CD4-positive, alpha-beta memory T cell (primary cell): ENCODE results near the gene PTPN1. TPM values are rescaled to one million over a fixed set of nuclear protein-coding genes. Genes with fewer than 3 reads are reported as not detected.

ENCODE experiments used
- CTCF ChIA-PET: fragments of 350-600 bp; sonication (Branson Sonifier 250); formaldehyde crosslinking; loops from one replicate; lab custom pipeline; 2021; ENCODE audit warnings: inconsistent platforms; ENCODE audit not compliant: partially characterized antibody; lab: Charles Lee
- POLR2A ChIA-PET: fragments of 350-600 bp; sonication (Branson Sonifier 250); formaldehyde crosslinking; loops from one replicate; lab custom pipeline; 2021; ENCODE audit not compliant: partially characterized antibody; lab: Charles Lee
- DNase-seq, 5 donors: peaks; one replicate each; pipeline versions ENCODE4 v3.0.0 to v3.0.0-alpha.2; 2020 to 2022; ENCODE audit warnings: mixed read lengths in 1 of 5
- H3K27ac ChIP-seq: one replicate; pipeline ENCODE4 v1.7.0; 2013; ENCODE audit warnings: low read depth, low read length
- H3K27me3 ChIP-seq: 2 replicates; pipeline ENCODE4 v1.7.0; 2013; ENCODE audit warnings: mild to moderate bottlenecking, low read length, moderate library complexity; ENCODE audit not compliant: insufficient read depth
- H3K36me3 ChIP-seq: 2 replicates; pipeline ENCODE4 v1.7.0; 2013; ENCODE audit warnings: mild to moderate bottlenecking, low read length, moderate library complexity; ENCODE audit not compliant: insufficient read depth
- H3K4me1 ChIP-seq: 2 replicates; pipeline ENCODE4 v1.7.0; 2013; ENCODE audit warnings: mild to moderate bottlenecking, low read length, moderate library complexity; ENCODE audit not compliant: insufficient read depth
- H3K4me3 ChIP-seq, 2 donors: one replicate each; pipeline ENCODE4 v1.7.0; 2013; ENCODE audit warnings: low read length in 2 of 2, mild to moderate bottlenecking in 1 of 2
- H3K9me3 ChIP-seq, 2 donors: one replicate each; pipeline ENCODE4 v1.7.0; 2013; ENCODE audit warnings: low read length in 2 of 2, control low read depth in 1 of 2; ENCODE audit not compliant: control insufficient read depth in 1 of 2
- H3K27ac Mint-ChIP-seq, 7 donors: one replicate each; pipeline ENCODE4 v1.8.0; 2020 to 2021; ENCODE audit warnings: mixed read lengths in 7 of 7, mild to moderate bottlenecking in 6 of 7, inconsistent platforms in 3 of 7, moderate library complexity in 3 of 7
- H3K27me3 Mint-ChIP-seq, 2 donors: one replicate each; pipeline ENCODE4 v1.8.0; 2020 to 2021; ENCODE audit warnings: mixed read lengths in 2 of 2
- H3K36me3 Mint-ChIP-seq, 2 donors: one replicate each; pipeline ENCODE4 v1.8.0; 2020 to 2021; ENCODE audit warnings: mixed read lengths in 2 of 2, inconsistent platforms in 1 of 2, mild to moderate bottlenecking in 1 of 2
- H3K4me1 Mint-ChIP-seq, 4 donors: one replicate each; pipeline ENCODE4 v1.8.0; 2020 to 2021; ENCODE audit warnings: mixed read lengths in 4 of 4, mild to moderate bottlenecking in 1 of 4
- H3K4me3 Mint-ChIP-seq, 8 donors: one replicate each; pipeline ENCODE4 v1.8.0; 2020 to 2021; ENCODE audit warnings: mixed read lengths in 8 of 8, mild to moderate bottlenecking in 7 of 8, moderate library complexity in 6 of 8, inconsistent platforms in 3 of 8
- H3K9me3 Mint-ChIP-seq, 8 donors: one replicate each; pipeline ENCODE4 v1.8.0; 2020 to 2021; ENCODE audit warnings: mixed read lengths in 8 of 8, mild to moderate bottlenecking in 5 of 8, inconsistent platforms in 3 of 8, moderate library complexity in 1 of 8
- intact Hi-C: fragments of 100-400 bp; cut with micrococcal nuclease; formaldehyde crosslinking; loops from one replicate; pipeline ENCODE4 v1.15.1; 2023
- polyA plus RNA-seq, 2 donors: library from polyadenylated mRNA; unstranded; fragments of 300-500 nt; fragmentation: Illumina TruSeq; gene quantifications; one replicate each; pipeline ENCODE4 v1.2.3, GENCODE V29; 2021
- total RNA-seq, 2 experiments: library from RNA; stranded (reverse); gene quantifications; one replicate each; pipeline ENCODE4 v1.2.3, GENCODE V29; 2021

Gene PTPN1
- total and polyA plus RNA-seq, 4 experiments from 2014 or later, result 21.0 to 61.5 (median 50.3) TPM

- DNase-seq, result no peak
- H3K36me3 ChIP-seq, result no peaks in the 10 kb centered on the region
- Mint-ChIP-seq H3K4me3 (peak overlapping the region; percentile 94 to 98 (median 96)), H3K27me3 (no peaks in the 10 kb centered on the region), H3K9me3 (peaks cover 0 to 2% (median 0%) of the 10 kb centered on the region in 8 donors), H3K27ac (peak overlapping the region; percentile 41 to 96 (median 79)), H3K36me3 (peaks cover 0 to 22% of the 10 kb centered on the region in 2 donors), H3K4me1 (peaks cover 52 to 78% (median 64%) of the 10 kb centered on the region in 4 donors)
- CTCF ChIA-PET, result interaction anchor here (0.9 to 4.1 kb wide), 13 partner anchors 8 to 237 kb away, joined by 3 to 21 read pairs (median 6); no protein-coding TSS in a partner anchor
- peak overlapping the region in 1 of 2 donors; percentile 91 for H3K4me3 ChIP-seq
- peaks cover 72% of the 10 kb centered on the region for H3K4me1 ChIP-seq
- no peaks in the 10 kb centered on the region for H3K9me3 ChIP-seq
- POLR2A ChIA-PET, result interaction anchor here (0.9 to 3.4 kb wide), 10 partner anchors 8 to 397 kb away, joined by 3 to 76 read pairs (median 6); partner anchors contain the start of gene CEBPB
- H3K27ac ChIP-seq, result peak overlapping the region; percentile 91
- intact Hi-C loops, result loop anchor here (2.0 kb wide), 1 partner anchor 16 kb away; no protein-coding TSS in a partner anchor
- H3K27me3 ChIP-seq, result no peaks in the 10 kb centered on the region
Observed at GRCh38 chr20:50512323-50512722, 2.1 kb downstream of the PTPN1 start.

- no peaks in the 10 kb centered on the region for H3K27me3 Mint-ChIP-seq
- ChIA-PET POLR2A (interaction anchor here (0.6 to 3.0 kb wide), 7 partner anchors 9 to 322 kb away, joined by 3 to 10 read pairs (median 4); partner anchors contain the start of gene CEBPB), CTCF (interaction anchor here (0.5 to 4.1 kb wide), 13 partner anchors 9 to 75 kb away, joined by 3 to 21 read pairs (median 6); no protein-coding TSS in a partner anchor)
- H3K27ac ChIP-seq, result peak overlapping the region; percentile 91
- peaks cover 0 to 22% of the 10 kb centered on the region in 2 donors for H3K36me3 Mint-ChIP-seq
- peak overlapping the region; percentile 77 to 96 (median 92) for H3K27ac Mint-ChIP-seq
- H3K9me3 Mint-ChIP-seq, result peaks cover 0 to 2% (median 0%) of the 10 kb centered on the region in 8 donors
- DNase-seq, result no peak
- no peaks in the 10 kb centered on the region for H3K36me3 ChIP-seq
- H3K4me3 Mint-ChIP-seq, result peak overlapping the region; percentile 94 to 98 (median 96)
- H3K9me3 ChIP-seq, result no peaks in the 10 kb centered on the region
- intact Hi-C loops, result loop anchor here (2.0 kb wide), 1 partner anchor 15 kb away; no protein-coding TSS in a partner anchor
- peaks cover 62 to 88% (median 75%) of the 10 kb centered on the region in 4 donors for H3K4me1 Mint-ChIP-seq
- H3K4me1 ChIP-seq, result peaks cover 82% of the 10 kb centered on the region
- peak overlapping the region in 1 of 2 donors; percentile 27 for H3K4me3 ChIP-seq
- no peaks in the 10 kb centered on the region for H3K27me3 ChIP-seq
Observed at GRCh38 chr20:50513169-50514034, 3.2 kb downstream of the PTPN1 start.

GRCh38 chr20:50514035-50514337 lies 3.8 kb downstream of the PTPN1 start:
- peak overlapping the region; percentile 74 to 98 (median 96) for H3K4me3 Mint-ChIP-seq
- peak overlapping the region; percentile 70 to 96 (median 91) for H3K27ac Mint-ChIP-seq
- ChIA-PET POLR2A (interaction anchor here (0.6 to 3.0 kb wide), 9 partner anchors 9 to 323 kb away, joined by 3 to 10 read pairs (median 4); partner anchors contain the start of gene CEBPB), CTCF (interaction anchor here (1.5 to 4.1 kb wide), 9 partner anchors 9 to 74 kb away, joined by 4 to 21 read pairs (median 12); no protein-coding TSS in a partner anchor)
- no peaks in the 10 kb centered on the region for H3K9me3 ChIP-seq
- peaks cover 88% of the 10 kb centered on the region for H3K4me1 ChIP-seq
- no peak for DNase-seq
- peaks cover 67 to 93% (median 78%) of the 10 kb centered on the region in 4 donors for H3K4me1 Mint-ChIP-seq
- no peaks in the 10 kb centered on the region for H3K27me3 ChIP-seq
- no peak overlapping the region for H3K4me3 ChIP-seq
- no peaks in the 10 kb centered on the region for H3K27me3 Mint-ChIP-seq
- intact Hi-C loops, result no loop called here
- H3K36me3 Mint-ChIP-seq, result peaks cover 0 to 22% of the 10 kb centered on the region in 2 donors
- no peaks in the 10 kb centered on the region for H3K36me3 ChIP-seq
- H3K9me3 Mint-ChIP-seq, result peaks cover 0 to 2% (median 0%) of the 10 kb centered on the region in 8 donors
- peak overlapping the region; percentile 91 for H3K27ac ChIP-seq

- H3K27me3 Mint-ChIP-seq, result no peaks in the 10 kb centered on the region
- Histone ChIP-seq H3K36me3 (no peaks in the 10 kb centered on the region), H3K27ac (peak overlapping the region; percentile 91), H3K4me3 (no peak overlapping the region), H3K27me3 (no peaks in the 10 kb centered on the region), H3K9me3 (no peaks in the 10 kb centered on the region), H3K4me1 (peaks cover 91% of the 10 kb centered on the region)
- DNase-seq, result no peak
- peak overlapping the region; percentile 25 to 96 (median 61) for H3K27ac Mint-ChIP-seq
- H3K36me3 Mint-ChIP-seq, result peaks cover 0 to 25% of the 10 kb centered on the region in 2 donors
- ChIA-PET CTCF (interaction anchor here (0.7 to 3.7 kb wide), 5 partner anchors 10 to 74 kb away, joined by 3 to 21 read pairs (median 5); no protein-coding TSS in a partner anchor), POLR2A (interaction anchor here (0.6 to 2.5 kb wide), 5 partner anchors 9 to 59 kb away, joined by 3 to 10 read pairs (median 4); no protein-coding TSS in a partner anchor)
- intact Hi-C loops, result no loop called here
- peaks cover 72 to 97% (median 82%) of the 10 kb centered on the region in 4 donors for H3K4me1 Mint-ChIP-seq
- H3K9me3 Mint-ChIP-seq, result peaks cover 0 to 2% (median 0%) of the 10 kb centered on the region in 8 donors
- peak overlapping the region in 7 of 8 donors; percentile 10 to 98 (median 95) for H3K4me3 Mint-ChIP-seq
Observed at GRCh38 chr20:50514750-50515149, 4.6 kb downstream of the PTPN1 start.

- ChIA-PET POLR2A (interaction anchor here (0.7 to 4.6 kb wide), 5 partner anchors 32 to 326 kb away, joined by 3 to 23 read pairs (median 6); no protein-coding TSS in a partner anchor), CTCF (interaction anchor here (0.7 to 3.2 kb wide), 5 partner anchors 11 to 73 kb away, joined by 3 to 13 read pairs (median 5); no protein-coding TSS in a partner anchor)
- Histone ChIP-seq H3K4me3 (no peak overlapping the region), H3K27ac (peak overlapping the region; percentile 65), H3K27me3 (no peaks in the 10 kb centered on the region), H3K36me3 (no peaks in the 10 kb centered on the region), H3K4me1 (peaks cover 98% of the 10 kb centered on the region), H3K9me3 (no peaks in the 10 kb centered on the region)
- H3K4me3 Mint-ChIP-seq, result peak overlapping the region; percentile 12 to 98 (median 82)
- peak overlapping the region; percentile 74 to 96 (median 90) for H3K27ac Mint-ChIP-seq
- H3K36me3 Mint-ChIP-seq, result peaks cover 0 to 23% of the 10 kb centered on the region in 2 donors
- intact Hi-C loops, result no loop called here
- H3K27me3 Mint-ChIP-seq, result no peaks in the 10 kb centered on the region
- no peak for DNase-seq
- H3K4me1 Mint-ChIP-seq, result peaks cover 79 to 98% (median 88%) of the 10 kb centered on the region in 4 donors
- H3K9me3 Mint-ChIP-seq, result peaks cover 0 to 2% (median 0%) of the 10 kb centered on the region in 8 donors
Observed at GRCh38 chr20:50515471-50516106, 5.4 kb downstream of the PTPN1 start.

- H3K4me1 Mint-ChIP-seq, result peaks cover 80 to 100% (median 91%) of the 10 kb centered on the region in 4 donors
- peak overlapping the region; percentile 26 to 96 (median 90) for H3K27ac Mint-ChIP-seq
- no peaks in the 10 kb centered on the region for H3K27me3 Mint-ChIP-seq
- no peak overlapping the region for H3K4me3 ChIP-seq
- peaks cover 0 to 2% (median 0%) of the 10 kb centered on the region in 8 donors for H3K9me3 Mint-ChIP-seq
- no peaks in the 10 kb centered on the region for H3K36me3 ChIP-seq
- no peak for DNase-seq
- peaks cover 0 to 16% of the 10 kb centered on the region in 2 donors for H3K36me3 Mint-ChIP-seq
- peak overlapping the region; percentile 74 to 98 (median 82) for H3K4me3 Mint-ChIP-seq
- intact Hi-C loops, result no loop called here
- peaks cover 100% of the 10 kb centered on the region for H3K4me1 ChIP-seq
- ChIA-PET CTCF (interaction anchor here (1.2 to 2.0 kb wide), 5 partner anchors 12 to 58 kb away, joined by 3 to 9 read pairs (median 5); no protein-coding TSS in a partner anchor), POLR2A (interaction anchor here (0.8 to 4.6 kb wide), 7 partner anchors 22 to 327 kb away, joined by 3 to 23 read pairs (median 4); no protein-coding TSS in a partner anchor)
- no peaks in the 10 kb centered on the region for H3K9me3 ChIP-seq
- no peaks in the 10 kb centered on the region for H3K27me3 ChIP-seq
- H3K27ac ChIP-seq, result peak overlapping the region; percentile 65
Observed at GRCh38 chr20:50516180-50516934, 6.2 kb downstream of the PTPN1 start.
